ENCODE measurements around the gene PIGZ.

- TF ChIP-seq YY1 (IDR thresholded peaks at IDR 0.05; ENCODE audit: insufficient read depth, insufficient read length) (no peak), ZNF274 (IDR thresholded peaks at IDR 0.05; ENCODE audit: low read depth, low read length) (no peak)
Measured at GRCh38 chr3:197001972-197002700, 33.5 kb upstream of the PIGZ start.
